H54 (cell line): Measurements from ENCODE around the gene CCDC201.

Experiments used
- DNase-seq: peaks from one replicate; pipeline ENCODE4 v3.0.0; 2011; ENCODE audit warnings: low spot score, mixed read lengths; ENCODE audit not compliant: insufficient read length
- FAIRE-seq: peaks from 3 replicates; lab custom pipeline; 2011; peaks lifted over from hg19 to GRCh38; lab: Jason Lieb, UNC
- POLR2A ChIP-seq: IDR thresholded peaks from 2 replicates; pipeline ENCODE4 v1.6.1; 2011; ENCODE audit warnings: low read depth, mild to moderate bottlenecking, low read length

Gene CCDC201, protein sequence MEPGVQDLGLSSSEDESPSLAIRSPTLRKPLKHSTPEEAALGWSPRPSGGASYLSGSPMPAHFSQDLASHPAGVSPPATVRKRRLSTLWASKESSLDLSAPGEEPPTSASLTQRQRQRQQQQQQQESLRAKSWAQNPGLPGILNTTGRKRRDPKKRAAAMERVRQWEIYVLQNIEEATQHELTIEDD

GRCh38 chr7:45873035-45873354, at the start of gene CCDC201:
CCDC201 (minus strand) TSS chr7:45873082; CDS start chr7:45873007, 75 bp downstream.
- FAIRE-seq (no peak), DNase-seq (no peak)
- no peak for TF ChIP-seq POLR2A

DNA sequence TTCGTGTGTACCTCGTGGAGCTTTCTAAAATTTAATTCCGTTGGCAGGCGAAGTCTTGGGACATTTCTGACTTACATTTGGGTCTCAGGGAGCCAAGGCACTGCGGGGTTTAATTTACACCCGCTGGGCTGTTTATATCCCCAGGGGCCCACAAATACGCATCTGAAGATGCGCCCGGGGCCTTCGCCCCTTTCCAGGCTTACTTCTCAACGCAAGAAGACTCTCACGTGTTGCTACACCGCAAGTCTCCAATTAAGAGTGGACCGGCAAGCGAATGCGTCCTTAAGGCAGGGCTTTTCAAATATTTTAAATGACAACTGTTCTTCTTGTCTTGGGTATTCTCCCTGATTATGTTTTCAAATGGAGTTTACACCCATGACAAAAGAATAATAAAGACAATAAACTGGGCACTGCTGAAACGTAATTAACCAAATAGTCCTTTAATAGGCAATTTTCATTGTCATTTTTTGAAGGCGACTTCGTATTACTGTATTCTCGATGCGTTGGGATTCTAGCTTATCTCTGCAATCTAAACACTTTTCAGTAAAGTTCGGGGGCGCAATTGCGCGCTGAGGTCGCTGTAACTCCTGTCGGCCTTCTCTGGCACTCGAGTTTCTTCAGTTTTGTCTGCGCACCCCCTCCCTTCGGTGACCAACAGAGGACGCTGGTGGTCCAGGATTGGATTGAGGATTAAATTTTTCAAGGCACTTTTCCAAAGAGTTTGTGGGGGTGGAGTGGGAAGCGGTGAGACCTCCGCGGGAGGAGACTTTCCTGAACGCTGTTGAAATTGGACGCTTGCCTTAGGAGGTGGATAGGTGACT, 49.0 kb upstream of the CCDC201 start:
- DNase-seq (peak; percentile 74), FAIRE-seq (no peak)
- no peak for TF ChIP-seq POLR2A

GRCh38 chr7:45921381-45921698, 48.5 kb upstream of the CCDC201 start:
- no peak for DNase-seq
- FAIRE-seq = no peak
- TF ChIP-seq POLR2A = no peak

GRCh38 chr7:45920502-45921380, 47.9 kb upstream of the CCDC201 start, which contains the start of gene IGFBP3:
IGFBP3 (minus strand) TSS chr7:45921272; CDS start chr7:45921140, 132 bp downstream.
- peak; percentile 93 for TF ChIP-seq POLR2A
- DNase-seq (peak; percentile 82), FAIRE-seq (no peak)

- no peak for TF ChIP-seq POLR2A
- DNase-seq (no peak), FAIRE-seq (no peak)
Observed at GRCh38 chr7:45919993-45920459, 47.1 kb upstream of the CCDC201 start.

- no peak for FAIRE-seq
- DNase-seq = no peak
- TF ChIP-seq POLR2A = no peak
Observed at GRCh38 chr7:45919231-45919784, 46.4 kb upstream of the CCDC201 start.

DNA sequence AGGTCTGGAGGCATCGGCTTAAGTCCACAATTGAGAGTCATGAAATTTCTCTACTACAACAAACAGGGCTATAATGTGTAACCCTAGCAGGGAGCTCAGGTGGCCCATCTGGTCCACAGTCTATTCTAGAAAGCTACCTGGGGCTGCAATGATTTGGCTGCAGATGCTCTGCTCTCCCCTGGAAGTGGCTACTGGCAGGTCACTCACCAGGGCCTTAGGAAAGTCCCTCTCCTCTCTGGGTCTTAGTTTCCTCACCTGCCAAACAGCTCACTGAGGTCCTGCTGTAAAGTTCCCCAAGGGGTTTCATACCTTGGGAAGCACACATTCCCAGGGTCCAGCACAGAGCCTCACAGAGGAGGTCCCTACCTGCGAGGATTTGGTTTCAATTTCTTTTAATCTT, 45.7 kb upstream of the CCDC201 start:
- FAIRE-seq = no peak
- no peak for TF ChIP-seq POLR2A
- no peak for DNase-seq

DNA sequence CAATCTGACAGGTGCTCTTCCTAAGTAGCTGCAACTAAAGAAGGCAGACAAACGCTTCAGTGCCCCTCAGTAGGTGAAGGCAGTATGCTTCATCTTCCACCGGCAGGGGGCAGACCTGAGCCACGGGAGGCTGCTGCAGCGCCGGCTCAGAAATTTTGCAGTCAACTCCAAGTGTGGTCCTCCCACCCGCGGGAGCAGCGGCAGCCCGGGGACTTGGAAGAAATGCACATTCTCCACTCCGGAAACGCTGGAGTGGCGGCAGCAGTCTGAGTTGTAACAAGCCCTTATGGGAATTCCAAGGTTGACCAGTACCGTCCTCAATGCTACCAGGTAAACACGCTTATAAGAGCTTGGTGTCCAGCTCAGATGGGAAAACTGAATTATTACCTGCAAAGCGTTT, 44.8 kb upstream of the CCDC201 start:
- DNase-seq = peak; percentile 92
- FAIRE-seq = peak; percentile 11
- TF ChIP-seq POLR2A = no peak

- TF ChIP-seq POLR2A = no peak
- DNase-seq = no peak
- no peak for FAIRE-seq
Observed at GRCh38 chr7:45917064-45917463, 44.2 kb upstream of the CCDC201 start.

- TF ChIP-seq POLR2A = no peak
- FAIRE-seq = no peak
- no peak for DNase-seq
Observed at GRCh38 chr7:45915606-45916005, 42.7 kb upstream of the CCDC201 start.

GRCh38 chr7:45914911-45915310, 42.0 kb upstream of the CCDC201 start:
- DNase-seq (no peak), FAIRE-seq (no peak)
- no peak for TF ChIP-seq POLR2A

GRCh38 chr7:45912972-45913371, 40.1 kb upstream of the CCDC201 start:
- FAIRE-seq (no peak), DNase-seq (no peak)
- no peak for TF ChIP-seq POLR2A

DNA sequence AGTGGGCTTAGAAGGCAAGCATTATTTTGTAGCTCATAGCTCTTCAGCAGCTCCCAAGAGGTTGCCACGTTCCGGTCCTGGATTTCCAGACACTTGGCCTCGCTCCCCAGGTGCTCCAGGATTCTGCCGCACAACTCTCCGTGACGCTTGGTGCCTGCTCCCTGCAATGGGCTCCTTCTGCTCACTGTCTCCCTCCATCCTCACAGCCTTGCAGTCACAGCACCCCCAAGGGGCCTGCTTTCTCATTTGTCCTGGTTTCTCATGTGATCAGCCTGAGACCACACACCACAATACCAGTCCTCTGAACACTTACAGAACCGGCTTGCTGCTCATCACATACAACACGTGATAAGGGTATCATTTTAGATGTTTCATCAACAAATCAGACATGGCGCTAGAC, 38.4 kb upstream of the CCDC201 start:
- no peak for FAIRE-seq

DNA sequence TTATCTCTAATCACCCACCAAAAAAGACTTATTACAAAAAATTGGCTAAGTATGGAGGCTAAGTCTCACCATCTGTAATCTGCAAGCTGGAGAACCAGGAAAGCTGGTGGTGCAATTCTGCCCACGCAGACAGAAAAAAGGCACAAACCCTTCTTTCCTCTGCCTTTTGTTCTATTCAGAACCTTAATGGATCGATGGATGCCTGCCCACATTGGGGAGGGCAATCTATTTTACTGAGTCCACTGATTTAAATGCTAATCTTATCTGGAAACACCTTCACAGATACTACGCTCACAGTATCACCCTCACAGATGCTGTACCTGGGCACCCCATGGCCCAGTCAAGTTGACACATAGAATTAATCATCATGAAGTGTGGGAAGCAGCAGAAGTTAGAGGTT, 38.0 kb upstream of the CCDC201 start:
- TF ChIP-seq POLR2A = no peak
- no peak for FAIRE-seq
- DNase-seq = no peak

More for the DNA sequence above, 38.4 kb upstream of the CCDC201 start:
- DNase-seq = no peak
- no peak for TF ChIP-seq POLR2A

DNA sequence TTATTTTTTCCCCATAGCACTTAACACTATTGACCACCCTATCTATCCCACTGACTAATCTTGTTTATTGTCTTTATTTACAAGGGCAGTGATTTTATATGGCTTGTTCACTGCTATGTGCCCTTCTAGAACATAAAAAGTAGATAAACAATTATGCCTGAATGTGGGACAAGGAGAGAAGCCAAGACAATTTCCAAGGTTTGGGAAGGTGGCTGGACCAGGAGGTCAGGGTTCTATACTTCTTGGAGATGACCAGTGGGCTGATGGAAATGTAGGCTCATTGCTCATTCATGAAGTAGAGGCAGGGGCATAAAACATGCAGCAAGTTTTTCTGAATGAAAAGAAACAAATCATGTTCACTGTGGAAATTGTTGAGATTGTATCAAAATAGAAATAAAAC, 36.7 kb upstream of the CCDC201 start:
- FAIRE-seq = no peak
- no peak for DNase-seq
- TF ChIP-seq POLR2A = no peak
